Hepatocyte (in vitro differentiated cells): ENCODE measurements around the gene SLC12A6. TPM values are rescaled to one million over a fixed set of nuclear protein-coding genes. Genes with fewer than 3 reads are reported as not detected.

Source experiments
- DNase-seq: peaks from one replicate; pipeline ENCODE4 v3.0.0-alpha.2; 2016; ENCODE audit warnings: low spot score
- H2AFZ ChIP-seq: fragments of 200-600 bp; sonication (generic); 2 replicates; pipeline ENCODE4 v1.6.0; 2016; ENCODE audit warnings: antibody characterized with exemption, mild to moderate bottlenecking
- H3K27ac ChIP-seq: fragments of 200-600 bp; sonication (generic); 2 replicates; pipeline ENCODE4 v1.5.1; 2016; ENCODE audit warnings: mild to moderate bottlenecking
- H3K27me3 ChIP-seq: fragments of 200-600 bp; sonication (generic); 2 replicates; pipeline ENCODE4 v1.6.1; 2016
- H3K36me3 ChIP-seq: fragments of 200-600 bp; sonication (generic); replicated peaks from 2 replicates; pipeline ENCODE4 v1.5.1; 2016; ENCODE audit warnings: low read depth; ENCODE audit not compliant: insufficient read depth
- H3K4me1 ChIP-seq: fragments of 200-600 bp; sonication (generic); 2 replicates; pipeline ENCODE4 v1.5.1; 2016; ENCODE audit warnings: mild to moderate bottlenecking, moderate library complexity; ENCODE audit not compliant: insufficient read depth
- H3K4me2 ChIP-seq: fragments of 200-600 bp; sonication (generic); 2 replicates; pipeline ENCODE4 v1.6.0; 2016
- H3K4me3 ChIP-seq: fragments of 200-600 bp; sonication (generic); 2 replicates; pipeline ENCODE4 v1.5.1; 2016; ENCODE audit warnings: mild to moderate bottlenecking
- H3K79me2 ChIP-seq: fragments of 200-600 bp; sonication (generic); 2 replicates; pipeline ENCODE4 v1.6.0; 2017; ENCODE audit warnings: mild to moderate bottlenecking
- H3K9me2 ChIP-seq: fragments of 200-600 bp; sonication (generic); replicated peaks from 2 replicates; pipeline ENCODE4 v1.6.0; 2017; ENCODE audit warnings: mild to moderate bottlenecking; ENCODE audit not compliant: insufficient read depth
- H3K9me3 ChIP-seq: fragments of 200-600 bp; sonication (generic); 2 replicates; pipeline ENCODE4 v1.5.1; 2016; ENCODE audit warnings: low read depth, mild to moderate bottlenecking
- H4K20me1 ChIP-seq: fragments of 200-600 bp; sonication (generic); 2 replicates; pipeline ENCODE4 v1.6.0; 2016; ENCODE audit warnings: mild to moderate bottlenecking; ENCODE audit not compliant: insufficient read depth, poor library complexity, severe bottlenecking
- CTCF ChIP-seq: fragments of 200-600 bp; sonication (generic); IDR thresholded peaks from 2 replicates; pipeline ENCODE4 v1.5.1; 2016; ENCODE audit warnings: antibody characterized with exemption, mild to moderate bottlenecking; ENCODE audit not compliant: poor library complexity
- EZH2 ChIP-seq: fragments of 200-600 bp; sonication (generic); IDR thresholded peaks from 2 replicates; pipeline ENCODE4 v1.6.1; 2016; ENCODE audit warnings: antibody characterized with exemption, mild to moderate bottlenecking, borderline replicate concordance
- EZH2phosphoT487 ChIP-seq: fragments of 200-600 bp; sonication (generic); IDR thresholded peaks from one replicate; pipeline ENCODE4 v1.6.1; 2018; ENCODE audit warnings: antibody characterized with exemption, mild to moderate bottlenecking, low read depth, moderate library complexity; ENCODE audit not compliant: unreplicated experiment, severe bottlenecking
- WGBS: methylation state at CpG from one replicate; pipeline ENCODE4 v1.1.6; 2016; ENCODE audit warnings: low lambda C conversion rate; ENCODE audit errors: missing lambda C conversion rate; 5-methylcytosine and 5-hydroxymethylcytosine counted together
- polyA plus RNA-seq: library from polyadenylated mRNA; unstranded; fragments of >200 nt; fragmentation: Nextera tagmentation; extraction: Ambion mirVana; gene quantifications from 2 replicates; pipeline ENCODE4 v1.2.1, GENCODE V29; 2016
- total RNA-seq: library from RNA; depleted of rRNA; stranded (reverse); fragments of >200 nt; gene quantifications from 2 replicates; pipeline ENCODE4 v1.2.3, GENCODE V29; 2014

SLC12A6 gene
- total and polyA plus RNA-seq, 2 experiments from 2014 or later = 7.4 to 13.1 TPM

- no peak overlapping the region for H2AFZ ChIP-seq
- H3K9me3 ChIP-seq = no peaks in the 10 kb centered on the region
- H4K20me1 ChIP-seq = no peaks in the 10 kb centered on the region
- no peak for DNase-seq
- no peak overlapping the region for H3K4me3 ChIP-seq
- no peak overlapping the region for H3K27ac ChIP-seq
- no peaks in the 10 kb centered on the region for H3K36me3 ChIP-seq
- no peak overlapping the region for H3K4me2 ChIP-seq
- no peaks in the 10 kb centered on the region for H3K9me2 ChIP-seq
- H3K4me1 ChIP-seq = no peaks in the 10 kb centered on the region
- no peak for TF ChIP-seq EZH2phosphoT487
- no peak for TF ChIP-seq CTCF
- TF ChIP-seq EZH2 = no peak
- H3K27me3 ChIP-seq = no peaks in the 10 kb centered on the region
- H3K79me2 ChIP-seq = no peaks in the 10 kb centered on the region
Measured at GRCh38 chr15:34216527-34217270, 120.9 kb downstream of the SLC12A6 start.

GRCh38 chr15:34214135-34214534, 123.4 kb downstream of the SLC12A6 start:
- TF ChIP-seq EZH2phosphoT487 (no peak), CTCF (no peak), EZH2 (no peak)
- WGBS = 55% methylated on average over 3 of the region's 3 CpGs
- Histone ChIP-seq H3K36me3 (no peaks in the 10 kb centered on the region), H3K4me1 (no peaks in the 10 kb centered on the region), H3K79me2 (peaks cover 1% of the 10 kb centered on the region), H4K20me1 (no peaks in the 10 kb centered on the region), H3K27me3 (no peaks in the 10 kb centered on the region), H3K4me2 (no peak overlapping the region), H3K27ac (no peak overlapping the region), H2AFZ (no peak overlapping the region), H3K9me3 (no peaks in the 10 kb centered on the region), H3K9me2 (no peaks in the 10 kb centered on the region), H3K4me3 (no peak overlapping the region)
- DNase-seq = no peak

GRCh38 chr15:34213690-34214089, 123.9 kb downstream of the SLC12A6 start:
- no peak overlapping the region for H3K4me2 ChIP-seq
- 42% methylated on average over 4 of the region's 4 CpGs for WGBS
- no peak overlapping the region for H3K4me3 ChIP-seq

More at GRCh38 chr15:34213690-34214089, 123.9 kb downstream of the SLC12A6 start:
- no peaks in the 10 kb centered on the region for H3K9me2 ChIP-seq
- no peaks in the 10 kb centered on the region for H4K20me1 ChIP-seq
- H3K9me3 ChIP-seq = no peaks in the 10 kb centered on the region
- no peaks in the 10 kb centered on the region for H3K4me1 ChIP-seq
- H3K27ac ChIP-seq = no peak overlapping the region
- H2AFZ ChIP-seq = no peak overlapping the region
- H3K27me3 ChIP-seq = no peaks in the 10 kb centered on the region
- no peak for DNase-seq
- no peaks in the 10 kb centered on the region for H3K36me3 ChIP-seq
- peaks cover 6% of the 10 kb centered on the region for H3K79me2 ChIP-seq
- TF ChIP-seq EZH2phosphoT487 = no peak
- TF ChIP-seq CTCF = no peak
- no peak for TF ChIP-seq EZH2
